ELR (cell line): ENCODE measurements around the gene FAF1.

Source experiments
- DNase-seq: peaks from one replicate; pipeline ENCODE4 v3.0.0-alpha.2; 2015; ENCODE audit warnings: low read depth

Gene FAF1

DNA sequence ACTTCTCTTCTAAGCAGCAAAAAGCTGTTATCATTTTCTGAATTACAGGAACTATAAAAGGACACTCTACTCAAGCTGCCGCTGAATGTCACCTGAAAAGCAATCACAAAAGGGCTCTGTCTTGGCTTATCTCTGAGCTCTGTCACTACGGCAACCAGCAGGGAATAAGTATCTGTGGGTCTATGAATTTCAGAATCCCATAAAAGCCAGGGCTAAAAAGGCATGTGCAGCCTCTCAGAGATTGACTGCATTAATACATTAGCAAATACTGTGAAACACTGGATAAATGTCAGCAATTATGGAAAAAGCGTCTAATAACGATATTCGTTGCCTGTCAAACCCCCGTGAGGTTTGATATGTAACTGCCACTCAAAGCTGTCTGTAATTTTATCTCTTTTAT is 326.6 kb downstream of the FAF1 start:
- no peak for DNase-seq

DNA sequence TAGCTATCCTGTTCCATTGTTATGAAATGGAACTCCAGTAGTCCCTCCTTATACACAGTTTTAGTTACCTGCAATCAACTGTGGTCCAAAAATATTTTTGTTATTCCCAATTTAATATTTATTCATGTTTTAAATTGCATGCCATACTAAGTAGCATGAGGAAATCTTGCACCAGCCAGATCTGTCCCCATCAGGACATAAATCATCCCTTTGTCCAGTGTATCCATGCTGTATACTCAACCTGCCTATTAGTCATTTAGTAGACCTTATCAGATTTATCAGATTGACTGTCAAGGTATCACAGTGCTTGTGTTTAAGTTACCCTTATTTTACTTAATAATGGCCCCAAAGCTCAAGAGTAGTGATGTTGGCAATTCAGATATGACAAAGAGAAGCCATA is 328.9 kb downstream of the FAF1 start:
- DNase-seq = no peak

DNA sequence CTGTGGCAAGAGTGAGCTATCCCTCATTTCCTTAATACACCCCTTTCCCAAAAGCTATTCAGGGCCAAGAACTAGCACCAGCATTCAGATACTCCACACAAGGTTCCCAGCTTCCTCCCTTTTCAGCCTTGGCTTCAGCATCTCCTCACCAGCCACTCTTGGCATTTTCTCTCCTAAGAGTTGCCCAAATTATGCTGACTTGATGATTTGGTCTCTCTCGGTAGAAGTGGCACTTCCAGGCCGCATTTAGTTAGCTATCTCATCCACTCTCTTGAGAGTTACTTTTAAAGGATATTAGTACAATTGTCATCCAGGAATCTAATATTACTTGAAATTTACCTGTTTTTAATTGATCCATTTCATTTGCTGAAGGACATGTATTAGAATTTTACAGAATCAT is 337.8 kb downstream of the FAF1 start:
- no peak for DNase-seq

DNA sequence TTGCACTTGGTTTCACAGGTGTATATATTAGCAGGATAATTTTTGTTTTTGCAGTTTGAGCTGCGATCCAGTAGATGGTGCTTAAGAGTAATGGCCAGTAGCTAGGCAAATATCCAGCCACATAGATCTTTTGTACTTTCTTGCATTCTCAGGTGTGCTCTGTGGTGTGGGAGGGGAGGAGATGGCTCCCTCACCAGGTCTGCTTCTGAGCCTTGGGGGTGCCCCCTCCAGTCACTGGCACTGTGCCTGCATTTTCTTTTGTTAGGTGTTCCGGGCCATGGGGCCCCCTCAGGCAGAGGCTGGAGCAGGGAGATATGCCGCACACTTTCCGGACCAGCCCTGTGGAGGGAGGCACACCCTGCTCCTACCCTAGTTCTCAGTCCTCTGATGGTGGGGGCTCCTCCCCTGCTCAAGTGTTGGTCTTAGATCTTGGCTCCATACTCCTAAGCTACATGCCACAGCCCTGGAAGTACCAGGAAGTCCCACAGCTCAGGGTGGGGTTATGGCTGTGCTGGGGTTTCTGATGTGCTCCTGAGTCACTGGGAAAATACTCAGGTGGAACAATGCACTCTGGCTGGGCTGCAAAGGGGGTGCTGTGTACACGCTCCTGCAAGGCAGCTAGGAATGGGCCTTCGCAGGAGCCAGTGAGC is 339.3 kb downstream of the FAF1 start:
- DNase-seq = peak; percentile 67

DNA sequence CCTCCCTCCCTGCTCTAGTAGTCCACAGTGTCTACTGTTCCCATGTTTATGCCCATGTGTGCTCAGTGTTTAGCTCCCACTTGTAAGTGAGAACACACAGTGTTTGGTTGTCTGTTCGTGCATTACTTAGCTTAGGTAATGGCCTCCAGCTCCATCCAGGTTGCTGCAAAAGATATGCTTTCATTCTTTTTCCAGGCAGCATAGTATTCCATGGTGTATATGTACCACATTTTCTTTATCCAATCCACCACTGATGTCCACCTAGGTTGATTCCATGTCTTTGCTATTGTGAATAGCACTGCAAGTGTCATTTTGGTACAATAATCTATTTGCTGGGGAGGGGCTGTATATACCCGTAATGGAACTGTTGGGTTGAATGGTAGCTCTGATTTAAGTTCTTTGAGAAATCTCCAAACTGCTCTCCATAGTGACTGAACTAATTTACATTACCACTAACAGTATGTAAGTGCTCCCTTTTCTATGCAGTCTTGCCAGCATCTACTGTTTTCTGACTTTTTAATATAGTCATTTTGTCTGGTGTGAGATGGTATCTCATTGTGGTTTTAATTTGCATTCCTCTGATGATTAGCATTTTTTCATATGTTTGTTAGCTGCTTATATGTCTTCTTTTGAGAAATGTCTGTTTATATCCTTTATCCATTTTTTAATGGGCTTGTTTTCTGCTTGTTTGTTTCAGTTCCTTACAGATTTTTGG is 344.9 kb downstream of the FAF1 start:
- DNase-seq = peak; percentile 39

DNA sequence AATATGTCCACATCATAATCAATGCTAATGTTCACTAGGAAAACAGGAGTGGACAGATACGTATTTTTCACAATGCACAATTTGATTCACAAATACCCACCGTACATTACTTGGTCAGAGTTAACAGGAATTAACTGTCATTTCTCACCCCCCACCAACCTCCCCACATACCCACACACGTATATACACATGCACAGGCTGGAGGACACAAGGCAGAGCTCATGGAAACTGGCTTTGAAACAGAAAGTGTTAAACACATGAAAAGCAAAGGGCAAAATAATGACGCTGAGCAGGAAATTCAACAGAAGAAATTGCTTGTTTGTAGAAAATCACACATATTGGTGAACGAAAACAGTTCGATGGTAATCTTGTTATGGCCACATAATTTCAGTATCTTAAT is 348.4 kb downstream of the FAF1 start:
- no peak for DNase-seq

DNA sequence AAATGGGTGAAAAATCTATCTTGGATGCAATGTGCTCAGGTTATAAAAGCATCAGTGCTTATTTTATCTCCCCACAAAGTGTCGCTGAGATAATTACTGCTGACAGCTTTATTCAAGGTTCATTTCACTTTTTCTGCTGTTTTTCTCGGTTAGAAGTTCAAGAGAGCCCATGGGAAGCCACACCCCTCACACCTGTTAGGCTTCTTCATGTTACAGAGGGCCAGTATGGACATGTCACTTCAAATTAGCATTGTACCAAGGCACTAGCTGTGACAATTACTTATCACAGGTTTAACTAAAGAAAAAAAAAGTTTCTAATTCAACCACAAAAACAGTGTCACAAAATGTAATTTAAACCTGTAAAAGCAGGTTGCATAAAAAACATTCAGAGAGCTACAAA is 349.5 kb downstream of the FAF1 start:
- no peak for DNase-seq

DNA sequence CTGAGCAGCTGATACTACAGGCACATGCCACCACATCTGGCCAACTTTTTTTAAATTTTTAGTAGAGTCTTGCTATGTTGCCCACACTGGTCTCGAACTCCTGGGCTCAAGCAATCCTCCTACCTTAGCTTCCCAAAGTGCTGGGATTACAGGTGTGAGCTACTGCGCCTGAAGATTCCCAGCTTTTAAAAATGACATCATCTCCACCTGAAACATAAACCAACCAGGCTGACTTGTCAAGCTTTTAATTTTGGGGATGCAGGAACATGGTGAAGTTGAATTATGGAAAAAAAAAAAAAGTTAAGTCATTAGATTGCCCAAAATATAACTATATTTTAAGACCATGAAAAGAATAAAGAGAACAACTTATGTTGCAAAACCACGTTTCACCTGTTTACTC is 350.6 kb downstream of the FAF1 start:
- no peak for DNase-seq

DNA sequence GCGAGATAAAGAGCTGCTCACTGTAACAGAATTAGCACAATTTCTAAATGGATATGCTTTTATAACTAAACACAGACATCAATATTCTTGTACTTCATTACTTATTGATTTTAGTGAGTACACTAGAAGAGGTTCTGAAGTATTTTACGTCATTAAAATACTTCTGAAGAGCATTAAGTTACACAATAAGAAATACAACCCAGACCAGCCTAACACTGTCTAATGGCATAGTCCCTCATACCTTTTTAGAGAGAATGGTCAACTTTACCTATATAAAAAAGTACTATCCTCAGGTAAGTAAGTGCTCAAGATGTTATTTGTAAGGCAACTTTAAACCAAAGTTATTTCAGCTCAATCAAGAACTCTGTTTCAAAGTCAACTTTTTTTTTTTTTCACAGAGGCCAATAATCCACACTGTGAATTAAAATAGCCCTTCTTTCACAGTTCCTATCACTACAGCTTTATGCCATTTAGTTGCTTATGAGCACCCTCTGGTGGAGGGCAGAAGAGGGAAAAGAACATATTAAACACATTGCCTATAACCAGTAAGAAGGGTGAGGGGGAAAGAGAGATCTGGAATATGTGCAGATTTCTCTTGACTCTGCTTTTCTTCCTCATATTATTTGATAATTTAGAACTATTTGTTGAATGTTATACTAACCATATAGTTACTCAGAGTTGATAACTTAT is 354.7 kb downstream of the FAF1 start:
- peak; percentile 48 for DNase-seq

DNA sequence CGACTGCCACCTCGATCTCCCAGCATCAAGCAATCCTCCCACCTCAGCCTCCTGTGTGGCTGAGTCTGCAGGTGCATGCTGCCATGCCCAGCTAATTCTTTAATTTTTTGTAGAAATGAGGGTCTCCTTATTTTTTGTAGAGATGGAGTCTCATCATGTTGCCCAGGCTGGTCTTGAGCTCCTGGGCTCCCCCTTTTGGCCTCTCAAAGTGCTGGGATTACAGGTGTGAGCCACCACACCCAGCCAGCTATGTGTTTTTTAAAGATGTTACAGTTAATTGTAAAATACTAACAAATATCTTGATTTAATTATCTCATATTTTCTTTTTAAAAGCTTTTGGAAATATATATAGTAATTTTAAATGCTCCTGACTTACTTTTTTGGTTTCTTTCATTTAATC is 355.5 kb downstream of the FAF1 start:
- no peak for DNase-seq

DNA sequence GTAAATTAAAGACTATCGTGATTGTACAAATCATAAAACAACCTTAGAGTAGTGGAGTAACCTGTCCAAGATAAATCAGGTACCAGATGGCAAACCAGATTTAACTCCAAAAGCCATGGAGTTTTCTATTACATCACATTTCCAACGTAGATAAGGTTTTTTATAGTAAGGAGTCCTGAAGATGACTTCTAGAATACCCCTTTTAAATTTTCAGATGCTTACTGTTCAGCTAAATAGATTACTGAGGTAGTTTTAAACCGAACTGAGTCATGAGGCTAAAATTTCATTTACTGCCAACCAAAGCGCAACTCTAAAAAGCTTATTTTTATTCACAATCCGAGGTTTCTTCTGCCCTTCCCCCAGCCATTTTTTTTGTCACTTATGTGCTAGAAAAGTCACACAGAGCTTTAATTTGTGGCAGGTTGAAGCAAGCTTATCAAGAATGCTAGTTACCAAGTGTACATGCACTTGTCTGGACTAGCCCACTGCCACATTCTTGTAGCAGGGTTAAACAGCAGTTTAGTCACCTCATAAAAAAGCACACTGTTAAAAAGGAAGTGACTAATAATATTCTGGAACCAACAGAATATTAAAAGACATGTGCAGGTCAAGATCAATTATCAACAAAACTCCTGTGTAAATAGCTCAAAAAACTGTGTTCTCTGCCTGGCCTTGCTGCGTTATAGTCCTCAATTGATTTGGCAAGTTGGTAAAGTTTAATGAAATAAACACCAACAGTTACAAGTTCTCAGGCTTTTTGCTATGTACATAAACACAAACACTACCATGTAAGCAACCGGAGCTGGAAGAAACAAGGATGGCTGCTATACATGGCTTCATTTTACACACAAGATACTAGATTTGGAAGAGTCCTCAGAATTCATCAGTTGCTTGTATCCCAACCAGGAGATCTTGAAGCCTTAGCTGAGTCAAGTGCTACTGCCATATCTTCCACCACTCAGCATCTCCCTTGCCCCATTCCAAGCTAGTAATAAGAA is 356.5 kb downstream of the FAF1 start:
- peak; percentile 77 for DNase-seq

DNA sequence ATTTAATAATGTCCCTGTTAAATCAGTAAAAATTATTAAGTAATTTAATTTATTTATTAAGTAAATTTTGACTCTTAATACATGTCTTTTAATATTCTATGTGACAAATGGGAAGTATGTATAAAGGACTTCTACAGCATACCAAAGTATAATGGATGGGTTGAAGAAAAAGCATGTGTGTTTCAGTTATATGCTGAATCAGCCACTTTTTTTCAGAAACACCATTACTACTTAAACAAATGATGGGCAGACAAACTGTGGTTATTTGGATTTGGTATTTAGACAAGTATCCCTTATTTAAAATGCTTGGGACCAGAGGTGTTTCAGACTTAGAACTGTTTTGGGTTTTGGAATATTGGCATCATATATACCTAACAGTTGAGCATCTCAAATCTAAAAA is 360.5 kb downstream of the FAF1 start:
- no peak for DNase-seq

DNA sequence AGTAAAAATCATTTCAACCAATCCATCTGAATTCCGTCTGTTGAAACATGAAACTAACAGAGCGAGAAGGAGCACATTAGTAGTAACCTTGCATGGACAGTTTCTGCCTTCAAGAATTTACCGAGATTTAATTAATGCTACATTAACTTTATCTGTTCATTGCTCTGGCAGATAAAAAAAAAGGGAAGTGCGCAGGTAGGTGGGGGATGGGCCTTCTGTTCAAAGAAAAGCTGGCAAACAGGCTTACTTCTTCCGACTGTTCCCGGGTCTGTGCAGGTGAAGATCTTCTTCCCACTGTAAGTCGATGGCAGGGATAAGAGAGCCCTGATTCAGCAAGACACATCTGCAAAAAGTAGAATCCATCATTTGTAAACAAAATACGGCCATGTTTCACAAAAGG is 364.2 kb downstream of the FAF1 start:
- DNase-seq = no peak

DNA sequence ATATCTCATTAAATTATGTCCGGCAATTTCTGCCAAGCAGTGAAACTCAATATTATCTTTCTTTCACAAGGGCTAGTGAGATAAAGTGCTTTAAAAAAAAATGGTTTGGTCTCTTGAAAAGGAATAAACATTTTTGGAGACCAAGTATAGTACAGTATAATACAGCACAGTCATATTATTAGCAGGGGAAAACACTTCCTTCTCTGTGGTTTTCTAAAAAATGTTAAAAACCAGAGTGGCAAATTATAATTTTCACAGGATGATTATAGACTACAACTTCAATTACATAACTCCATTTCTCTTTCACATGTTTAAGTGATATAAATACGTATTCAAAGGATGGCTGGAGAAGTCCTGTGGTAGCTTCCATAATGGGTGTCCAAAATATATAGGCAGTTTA is 366.6 kb downstream of the FAF1 start:
- DNase-seq = no peak

DNA sequence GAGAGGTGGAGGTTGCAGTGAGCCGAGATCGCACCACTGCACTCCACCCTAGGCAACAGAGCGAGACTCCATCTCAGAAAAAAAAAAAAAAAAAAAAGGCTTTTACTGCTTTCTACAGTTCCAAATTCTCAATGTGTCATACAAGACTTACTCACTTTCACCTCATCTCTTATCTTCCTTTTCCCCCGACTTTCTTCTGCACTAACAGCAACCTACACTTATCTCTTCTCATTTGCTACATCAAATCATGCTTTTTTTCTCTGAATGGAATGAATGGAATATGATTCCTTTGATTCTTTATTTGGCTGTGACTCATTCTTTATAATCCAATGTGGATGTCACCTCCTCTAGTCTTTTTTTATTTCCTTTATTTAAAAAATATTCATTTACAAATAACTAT is 368.5 kb downstream of the FAF1 start:
- no peak for DNase-seq

DNA sequence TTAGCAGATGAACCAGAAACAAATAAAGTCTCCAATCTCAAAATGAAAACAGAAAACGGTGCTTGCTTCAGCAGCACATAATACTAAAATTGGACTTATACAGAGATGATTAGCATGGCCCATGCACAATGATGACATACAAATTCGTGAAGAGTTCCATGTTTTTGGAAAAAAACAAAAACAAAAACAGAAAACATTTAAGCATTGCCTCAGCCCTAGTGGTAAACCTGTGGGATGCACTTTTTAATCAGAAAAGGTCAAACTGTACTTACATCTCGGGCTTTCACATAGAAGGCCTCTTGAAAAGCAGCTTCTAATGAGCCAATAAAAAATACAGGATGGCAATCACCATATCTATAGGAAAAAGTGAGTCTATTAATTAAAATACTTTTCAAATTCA is 377.7 kb downstream of the FAF1 start:
- no peak for DNase-seq

DNA sequence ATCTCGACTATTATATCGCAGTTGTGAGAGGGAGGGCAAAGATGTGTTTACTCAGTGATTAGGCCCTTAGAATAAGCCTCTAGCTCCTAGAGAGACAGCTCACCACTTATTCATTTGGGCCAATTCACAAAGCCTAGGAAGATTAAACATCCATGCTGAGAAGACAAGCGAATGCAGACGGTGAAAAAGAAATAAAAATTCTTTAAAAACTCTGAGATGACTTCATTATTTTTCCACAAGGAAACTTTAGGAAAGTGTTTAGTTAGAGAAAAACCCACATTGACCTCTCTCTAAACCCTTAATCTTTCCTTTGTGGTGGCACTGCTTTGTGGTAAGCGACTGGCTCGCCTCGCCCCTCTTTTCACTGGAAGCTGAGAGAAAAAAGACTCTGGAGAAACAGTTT is 390.0 kb downstream of the FAF1 start:
- no peak for DNase-seq

DNA sequence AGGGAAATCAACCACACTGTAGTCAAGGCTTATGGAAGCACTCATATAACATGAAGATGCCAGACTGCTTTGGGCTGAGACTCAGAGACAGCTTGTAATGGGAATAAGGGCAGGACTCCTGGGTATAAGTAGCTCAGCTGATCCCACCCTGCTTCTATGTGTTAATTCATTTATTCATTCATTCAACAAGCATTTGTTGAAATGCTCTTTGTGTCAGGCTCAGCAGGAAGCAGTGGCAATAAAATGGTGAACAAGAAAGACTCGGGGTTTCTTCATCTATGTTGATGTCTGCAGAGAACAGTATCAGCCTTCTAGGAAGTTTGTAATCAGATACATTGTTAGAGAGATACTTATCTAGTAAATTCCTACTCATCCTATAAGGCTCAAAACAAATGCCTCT is 391.3 kb downstream of the FAF1 start:
- DNase-seq = no peak

DNA sequence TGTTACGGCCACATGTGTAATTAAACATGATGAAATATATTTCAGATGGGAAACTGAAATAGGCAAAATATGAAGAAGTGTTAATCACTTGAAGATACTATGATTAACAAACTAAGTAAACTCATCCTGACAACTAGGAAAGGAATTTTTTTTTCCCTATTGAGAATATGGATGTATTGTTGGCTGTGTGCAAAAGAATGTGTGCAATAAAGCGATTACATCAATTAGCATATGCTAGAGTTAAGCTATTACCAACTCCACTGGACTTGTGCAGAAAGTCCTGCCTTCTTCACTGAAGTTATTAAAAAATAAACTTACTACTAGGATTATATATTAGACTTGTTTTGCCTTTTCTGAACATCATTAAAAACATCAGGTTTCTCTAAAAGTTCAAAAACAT is 393.7 kb downstream of the FAF1 start:
- no peak for DNase-seq

DNA sequence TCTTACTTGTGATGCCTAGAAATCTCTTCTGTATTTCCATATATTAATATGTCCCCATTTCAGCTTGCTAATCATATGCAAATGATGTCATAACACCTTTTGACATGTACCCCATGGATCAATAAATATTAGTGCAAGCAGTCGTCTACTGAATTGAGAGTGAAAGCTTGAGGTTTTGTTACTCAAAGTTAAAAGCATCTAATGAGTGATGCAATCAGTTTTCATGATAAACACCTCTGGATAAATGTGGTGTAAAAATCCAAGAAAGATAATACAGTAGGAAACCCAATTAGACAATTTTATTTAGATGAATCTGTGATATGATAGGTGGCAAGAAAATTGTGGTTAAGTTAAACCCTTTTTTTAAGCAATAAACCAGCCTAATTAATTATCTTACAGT is 395.6 kb downstream of the FAF1 start:
- DNase-seq = no peak

DNA sequence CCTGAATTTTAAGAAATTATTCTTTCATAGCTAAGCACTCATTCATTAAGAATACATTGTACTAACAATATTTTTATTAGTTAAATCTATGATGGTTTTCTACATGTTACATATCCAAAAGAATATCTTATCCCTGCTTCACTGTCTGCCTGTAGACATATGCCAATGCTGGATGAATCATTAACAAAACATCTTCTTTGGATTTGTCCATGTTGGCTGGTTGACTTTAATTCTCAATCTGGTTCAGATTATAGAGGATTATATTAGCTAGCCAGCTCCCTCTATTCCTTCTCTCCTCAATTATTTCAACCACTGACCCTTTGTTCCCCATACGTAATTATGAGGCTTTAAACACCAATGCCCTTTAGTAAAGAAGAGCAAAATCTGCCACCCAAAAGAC is 398.0 kb downstream of the FAF1 start:
- DNase-seq = no peak

DNA sequence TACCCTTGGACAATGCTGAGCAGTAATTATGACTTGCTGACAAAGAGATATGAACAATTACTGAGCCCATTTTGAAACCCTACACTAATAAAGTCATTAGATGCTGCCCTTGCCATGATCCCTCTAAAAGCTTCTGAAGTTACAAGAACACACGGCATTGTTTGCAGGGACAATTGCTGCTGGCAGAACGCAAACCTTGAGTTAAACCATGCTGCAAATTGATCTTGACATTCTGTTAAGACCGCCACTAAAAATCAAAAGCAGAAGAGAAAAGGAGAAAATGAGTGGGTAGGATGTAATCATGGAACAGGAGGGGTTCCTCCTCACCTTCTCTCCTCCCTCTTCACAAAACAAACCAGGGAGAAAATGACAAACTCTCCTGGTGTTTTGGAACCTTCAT is 400.6 kb downstream of the FAF1 start:
- no peak for DNase-seq
